ENCODE data around the gene ARHGEF10L.

Gene ARHGEF10L

DNA sequence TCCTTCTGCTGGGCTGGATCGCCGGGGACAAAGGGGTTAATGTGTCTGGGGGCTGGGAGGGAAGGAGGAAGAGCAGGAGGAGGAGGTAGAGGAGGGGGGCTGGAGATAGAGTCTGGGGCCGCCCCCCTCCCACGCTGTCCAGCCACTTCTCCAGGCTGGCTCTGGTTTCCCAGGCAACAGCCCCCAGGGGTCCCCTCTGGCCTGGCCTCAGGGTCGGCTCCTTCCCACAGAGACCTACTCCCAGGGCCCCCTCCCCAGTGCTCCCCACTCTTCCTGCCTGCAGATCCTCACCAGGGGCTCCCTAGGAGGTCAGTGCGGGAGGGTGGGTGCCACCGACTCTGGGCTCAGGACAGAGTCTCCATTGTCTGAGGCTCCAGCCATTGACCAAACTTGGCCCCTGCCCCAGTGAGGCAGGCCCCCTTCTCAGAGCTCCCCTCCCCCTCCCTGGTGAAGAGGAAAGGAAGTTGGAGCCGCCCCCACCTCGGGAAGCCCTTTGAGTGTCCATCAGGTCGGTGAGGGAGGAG is 34.1 kb downstream of the ARHGEF10L start:
- DNase-seq (ENCODE audit: low read depth, low spot score), result no peak
- ChIA-PET POLR2A (no interaction called here), CTCF (interaction anchor here (1.4 to 4.0 kb wide), 6 partner anchors 9 to 72 kb away, joined by 4 to 24 read pairs (median 12); no protein-coding TSS in a partner anchor)
- TF ChIP-seq, protein P1, sequence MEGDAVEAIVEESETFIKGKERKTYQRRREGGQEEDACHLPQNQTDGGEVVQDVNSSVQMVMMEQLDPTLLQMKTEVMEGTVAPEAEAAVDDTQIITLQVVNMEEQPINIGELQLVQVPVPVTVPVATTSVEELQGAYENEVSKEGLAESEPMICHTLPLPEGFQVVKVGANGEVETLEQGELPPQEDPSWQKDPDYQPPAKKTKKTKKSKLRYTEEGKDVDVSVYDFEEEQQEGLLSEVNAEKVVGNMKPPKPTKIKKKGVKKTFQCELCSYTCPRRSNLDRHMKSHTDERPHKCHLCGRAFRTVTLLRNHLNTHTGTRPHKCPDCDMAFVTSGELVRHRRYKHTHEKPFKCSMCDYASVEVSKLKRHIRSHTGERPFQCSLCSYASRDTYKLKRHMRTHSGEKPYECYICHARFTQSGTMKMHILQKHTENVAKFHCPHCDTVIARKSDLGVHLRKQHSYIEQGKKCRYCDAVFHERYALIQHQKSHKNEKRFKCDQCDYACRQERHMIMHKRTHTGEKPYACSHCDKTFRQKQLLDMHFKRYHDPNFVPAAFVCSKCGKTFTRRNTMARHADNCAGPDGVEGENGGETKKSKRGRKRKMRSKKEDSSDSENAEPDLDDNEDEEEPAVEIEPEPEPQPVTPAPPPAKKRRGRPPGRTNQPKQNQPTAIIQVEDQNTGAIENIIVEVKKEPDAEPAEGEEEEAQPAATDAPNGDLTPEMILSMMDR (IDR thresholded peaks at IDR 0.05; ENCODE audit: insufficient read depth, low read length, missing control alignments), result no peak
- H3K4me3 ChIP-seq (ENCODE audit: low read depth, low read length), result no peak overlapping the region

DNA sequence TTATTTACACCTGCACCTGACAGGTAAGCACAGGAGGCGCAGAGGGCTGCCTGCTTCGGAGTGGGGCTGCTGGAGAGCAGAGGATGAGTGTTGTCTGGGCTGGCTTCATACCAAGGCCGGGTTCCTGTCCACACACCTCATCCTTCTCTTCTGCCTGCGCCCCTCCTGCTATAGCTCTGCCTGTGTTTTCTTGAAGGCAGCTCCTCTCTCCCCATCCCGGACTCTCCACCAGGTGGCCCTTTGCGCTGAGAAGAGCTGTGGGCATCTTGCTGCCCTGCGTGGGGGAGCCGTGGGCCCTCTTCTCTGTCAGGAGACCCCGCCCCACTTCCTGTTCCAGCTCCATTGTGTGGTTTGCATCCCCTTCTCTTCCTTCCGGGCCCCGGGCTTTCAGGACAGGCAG is 35.0 kb downstream of the ARHGEF10L start:
- POLR2A ChIA-PET, result no interaction called here

DNA sequence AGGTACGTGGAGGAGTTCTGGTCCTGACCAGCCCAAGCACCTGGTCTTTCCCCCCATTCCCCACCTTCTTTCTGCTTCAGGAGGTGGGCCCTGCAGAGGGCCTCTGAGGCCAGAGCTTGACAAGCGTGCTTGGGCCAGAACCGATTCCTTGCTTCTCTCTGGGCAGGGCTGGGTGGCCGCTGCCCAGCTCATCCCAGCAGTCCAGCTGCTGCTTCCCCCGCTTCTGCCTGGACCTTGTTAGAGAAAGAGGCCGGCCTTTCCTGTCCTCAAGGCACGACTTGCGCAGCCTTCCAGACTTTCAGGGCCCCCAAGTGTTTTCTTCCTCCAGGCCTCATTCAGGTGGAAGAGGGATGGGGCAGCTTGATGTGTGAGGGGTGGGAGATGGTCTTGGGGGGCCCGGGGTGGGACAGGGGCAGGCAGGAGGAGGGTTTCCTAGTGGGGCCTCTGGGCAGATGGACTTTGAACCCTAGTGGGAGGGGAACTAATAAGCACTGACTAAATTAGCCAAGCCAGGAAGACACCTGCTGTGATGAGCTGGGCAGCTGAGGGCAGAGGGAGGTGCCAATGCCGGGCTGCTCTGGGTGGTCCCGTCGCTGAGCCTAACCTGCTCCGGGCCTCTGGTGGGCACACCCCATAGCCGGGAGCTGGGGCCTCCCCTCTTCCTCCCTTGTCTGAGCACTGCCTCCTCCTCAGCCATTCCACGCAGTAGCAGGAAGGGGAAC is 36.5 kb downstream of the ARHGEF10L start:
- DNase-seq (ENCODE audit: low read depth, low spot score), result no peak
- TF ChIP-seq, protein P1 (IDR thresholded peaks at IDR 0.05; ENCODE audit: insufficient read depth, low read length, missing control alignments), result no peak
- H3K4me3 ChIP-seq (ENCODE audit: low read depth, low read length), result no peak overlapping the region
- CTCF ChIA-PET, result interaction anchor here (3.3 to 4.0 kb wide), 2 partner anchors 30 to 74 kb away, joined by 16 to 24 read pairs; no protein-coding TSS in a partner anchor
- POLR2A ChIA-PET, result no interaction called here

More for the DNA sequence above, 35.0 kb downstream of the ARHGEF10L start:
- DNase-seq (ENCODE audit: low read depth, low spot score), result no peak
- CTCF ChIA-PET, result interaction anchor here (0.9 to 4.0 kb wide), 6 partner anchors 9 to 73 kb away, joined by 3 to 24 read pairs (median 10); no protein-coding TSS in a partner anchor
- TF ChIP-seq, protein P1 (IDR thresholded peaks at IDR 0.05; ENCODE audit: insufficient read depth, low read length, missing control alignments), result peak; percentile 20
- H3K4me3 ChIP-seq (ENCODE audit: low read depth, low read length), result no peak overlapping the region

DNA sequence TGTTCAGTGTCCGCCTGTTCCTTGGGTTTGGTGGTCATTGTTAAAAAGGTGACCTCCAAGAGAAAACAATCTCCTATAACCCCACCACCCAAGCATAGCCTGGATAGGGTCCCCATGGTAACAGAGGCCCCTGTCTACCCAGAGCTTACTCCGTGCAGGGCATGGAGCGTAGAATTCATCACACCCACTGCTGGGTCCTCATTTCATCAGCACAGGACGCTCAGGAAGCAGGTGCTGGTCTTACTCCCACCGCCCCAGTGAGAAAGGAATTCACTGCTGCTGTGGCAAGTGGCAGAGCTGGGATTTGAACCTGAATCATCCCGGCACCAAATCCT is 37.0 kb downstream of the ARHGEF10L start:
- CTCF ChIA-PET, result interaction anchor here (0.7 to 3.3 kb wide), 3 partner anchors 11 to 75 kb away, joined by 3 to 24 read pairs (median 4); no protein-coding TSS in a partner anchor
- no peak overlapping the region for H3K4me3 ChIP-seq (ENCODE audit: low read depth, low read length)
- POLR2A ChIA-PET, result no interaction called here
- no peak for DNase-seq (ENCODE audit: low read depth, low spot score)
- TF ChIP-seq, protein P1 (IDR thresholded peaks at IDR 0.05; ENCODE audit: insufficient read depth, low read length, missing control alignments), result no peak

DNA sequence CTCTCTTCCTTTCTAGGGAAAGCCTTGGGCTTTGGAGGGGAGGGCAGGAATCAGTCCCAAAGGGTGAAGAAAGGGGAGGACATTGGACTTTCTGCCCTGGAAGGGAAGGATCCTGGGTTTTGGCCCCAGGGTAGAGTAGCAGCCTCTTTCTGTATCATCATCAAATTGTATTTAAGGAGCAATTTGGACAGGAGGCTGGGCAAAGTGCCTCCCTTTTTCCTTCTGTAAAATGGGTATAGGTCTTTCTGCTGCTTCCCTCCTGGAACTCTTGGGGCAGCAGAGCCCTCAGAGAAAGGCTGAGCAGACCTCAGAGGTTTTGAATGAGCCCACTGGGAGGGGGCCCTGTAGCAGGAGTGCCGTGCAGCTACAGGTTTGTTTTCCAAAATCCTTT is 38.4 kb downstream of the ARHGEF10L start:
- ChIA-PET CTCF (interaction anchor here (1.6 to 2.1 kb wide), 2 partner anchors 28 to 29 kb away, joined by 3 to 7 read pairs; no protein-coding TSS in a partner anchor), POLR2A (no interaction called here)
- DNase-seq (ENCODE audit: low read depth, low spot score), result no peak
- no peak overlapping the region for H3K4me3 ChIP-seq (ENCODE audit: low read depth, low read length)
- TF ChIP-seq, protein P1 (IDR thresholded peaks at IDR 0.05; ENCODE audit: insufficient read depth, low read length, missing control alignments), result no peak

Data from AG04449 (cell line).